C4-2B (cell line): ENCODE results near the gene ATAD3A.

ENCODE experiments used
- ZFX ChIP-seq: fragments of 450-650 bp; IDR thresholded peaks from 2 replicates; pipeline ENCODE4 v1.6.1; 2017
- TF ChIP-seq, protein P1 (sequence below): fragments of 450-650 bp; conservative IDR thresholded peaks from 2 replicates; pipeline ENCODE4 v1.5.1; 2017; ENCODE audit warnings: mild to moderate bottlenecking

DNA sequence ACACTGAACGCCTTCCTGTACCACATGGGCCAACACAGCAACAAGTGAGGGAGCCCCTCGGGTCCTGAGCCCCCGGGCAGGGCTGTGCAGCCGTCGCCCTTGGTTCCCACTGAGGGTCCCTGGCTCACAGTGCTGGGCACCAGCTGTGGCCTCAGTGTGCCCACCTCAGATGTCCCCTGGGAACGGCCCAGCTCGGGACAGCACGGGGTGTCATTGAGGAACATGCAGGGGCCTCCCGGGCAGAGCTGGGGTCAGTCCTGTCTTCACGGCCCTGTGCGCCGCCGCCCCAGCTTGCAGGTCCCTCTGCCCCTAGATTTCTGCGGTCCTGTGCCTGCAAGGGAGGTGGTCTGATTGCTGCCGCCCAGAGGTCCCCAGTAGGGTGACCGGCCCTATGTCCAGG is 22.7 kb upstream of the ATAD3A start:
- TF ChIP-seq, protein P1, sequence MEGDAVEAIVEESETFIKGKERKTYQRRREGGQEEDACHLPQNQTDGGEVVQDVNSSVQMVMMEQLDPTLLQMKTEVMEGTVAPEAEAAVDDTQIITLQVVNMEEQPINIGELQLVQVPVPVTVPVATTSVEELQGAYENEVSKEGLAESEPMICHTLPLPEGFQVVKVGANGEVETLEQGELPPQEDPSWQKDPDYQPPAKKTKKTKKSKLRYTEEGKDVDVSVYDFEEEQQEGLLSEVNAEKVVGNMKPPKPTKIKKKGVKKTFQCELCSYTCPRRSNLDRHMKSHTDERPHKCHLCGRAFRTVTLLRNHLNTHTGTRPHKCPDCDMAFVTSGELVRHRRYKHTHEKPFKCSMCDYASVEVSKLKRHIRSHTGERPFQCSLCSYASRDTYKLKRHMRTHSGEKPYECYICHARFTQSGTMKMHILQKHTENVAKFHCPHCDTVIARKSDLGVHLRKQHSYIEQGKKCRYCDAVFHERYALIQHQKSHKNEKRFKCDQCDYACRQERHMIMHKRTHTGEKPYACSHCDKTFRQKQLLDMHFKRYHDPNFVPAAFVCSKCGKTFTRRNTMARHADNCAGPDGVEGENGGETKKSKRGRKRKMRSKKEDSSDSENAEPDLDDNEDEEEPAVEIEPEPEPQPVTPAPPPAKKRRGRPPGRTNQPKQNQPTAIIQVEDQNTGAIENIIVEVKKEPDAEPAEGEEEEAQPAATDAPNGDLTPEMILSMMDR = no peak
- no peak for TF ChIP-seq ZFX
